EH (cell line): ENCODE results near the gene ANKRD17.
"Not testable (repeated sequence)": the region's sequence is repeated elsewhere in the genome, so short reads cannot be mapped to it uniquely, and the experiment has no call there.

Experiments used
- DNase-seq: peaks from one replicate; pipeline ENCODE4 v3.0.0-alpha.2; 2015; ENCODE audit warnings: low read depth

ANKRD17 gene

GRCh38 chr4:73258686-73259570, at the start of gene ANKRD17:
TSS of gene ANKRD17 (minus strand) at chr4:73258798. CDS start at chr4:73258668, 130 bp downstream.
- peak; percentile 93 for DNase-seq

GRCh38 chr4:73308286-73308685, 49.7 kb upstream of the ANKRD17 start:
- peak; percentile 49 for DNase-seq

GRCh38 chr4:73303711-73304110, 45.1 kb upstream of the ANKRD17 start:
- DNase-seq: no peak

GRCh38 chr4:73299548-73300280, 41.1 kb upstream of the ANKRD17 start:
- DNase-seq: no peak

- DNase-seq: not testable (repeated sequence)
Observed at GRCh38 chr4:73292661-73293060, 34.1 kb upstream of the ANKRD17 start.

- DNase-seq: no peak
Observed at GRCh38 chr4:73281982-73282381, 23.4 kb upstream of the ANKRD17 start.

- no peak for DNase-seq
Observed at GRCh38 chr4:73281396-73281795, 22.8 kb upstream of the ANKRD17 start.

- DNase-seq: no peak
Observed at GRCh38 chr4:73277201-73277600, 18.6 kb upstream of the ANKRD17 start.

GRCh38 chr4:73275318-73275654, 16.7 kb upstream of the ANKRD17 start:
- no peak for DNase-seq

GRCh38 chr4:73272816-73273215, 14.2 kb upstream of the ANKRD17 start:
- DNase-seq: no peak

GRCh38 chr4:73267050-73267449, 8.5 kb upstream of the ANKRD17 start:
- no peak for DNase-seq

GRCh38 chr4:73259571-73260090, 1.0 kb upstream of the ANKRD17 start:
- no peak for DNase-seq

- DNase-seq: no peak
Observed at GRCh38 chr4:73258436-73258685, 237 bp downstream of the ANKRD17 start.

- DNase-seq: peak; percentile 35
Observed at GRCh38 chr4:73257651-73258435, 755 bp downstream of the ANKRD17 start.

- DNase-seq: peak; percentile 87
Observed at GRCh38 chr4:73257234-73257633, 1.4 kb downstream of the ANKRD17 start.

- not testable (repeated sequence) for DNase-seq
Observed at GRCh38 chr4:73255847-73256246, 2.8 kb downstream of the ANKRD17 start.

GRCh38 chr4:73252001-73252400, 6.6 kb downstream of the ANKRD17 start:
- peak; percentile 18 for DNase-seq

GRCh38 chr4:73251384-73251783, 7.2 kb downstream of the ANKRD17 start:
- DNase-seq: no peak

- DNase-seq: no peak
Observed at GRCh38 chr4:73250642-73251041, 8.0 kb downstream of the ANKRD17 start.

- DNase-seq: no peak
Observed at GRCh38 chr4:73248821-73249220, 9.8 kb downstream of the ANKRD17 start.

GRCh38 chr4:73248416-73248815, 10.2 kb downstream of the ANKRD17 start:
- no peak for DNase-seq

- no peak for DNase-seq
Observed at GRCh38 chr4:73247100-73247499, 11.5 kb downstream of the ANKRD17 start.

- no peak for DNase-seq
Observed at GRCh38 chr4:73245955-73246354, 12.6 kb downstream of the ANKRD17 start.
